ENCODE data around the gene RABAC1. TPM values are rescaled to one million over a fixed set of nuclear protein-coding genes. Genes with fewer than 3 reads are reported as not detected.
A peak's percentile ranks its signal among the peaks of the same experiment; 100 is the strongest.

Gene RABAC1
- total and polyA plus RNA-seq, 2 of the 13 experiments (the other 11 are each of a cell fraction or from before 2014, with no cell fraction given), result 37.4 to 74.0 TPM

GRCh38 chr19:41959056-41960053, at the start of gene RABAC1 (continued):
- TF ChIP-seq SAP130 (CRISPR knock-in tag; IDR thresholded peaks at IDR 0.05; ENCODE audit: low read depth), result peak; percentile 17; the same call in 1 of the 2 replicates
- TF ChIP-seq ZNF678 (CRISPR knock-in tag; IDR thresholded peaks at IDR 0.05), result no peak
- TF ChIP-seq, protein P1, sequence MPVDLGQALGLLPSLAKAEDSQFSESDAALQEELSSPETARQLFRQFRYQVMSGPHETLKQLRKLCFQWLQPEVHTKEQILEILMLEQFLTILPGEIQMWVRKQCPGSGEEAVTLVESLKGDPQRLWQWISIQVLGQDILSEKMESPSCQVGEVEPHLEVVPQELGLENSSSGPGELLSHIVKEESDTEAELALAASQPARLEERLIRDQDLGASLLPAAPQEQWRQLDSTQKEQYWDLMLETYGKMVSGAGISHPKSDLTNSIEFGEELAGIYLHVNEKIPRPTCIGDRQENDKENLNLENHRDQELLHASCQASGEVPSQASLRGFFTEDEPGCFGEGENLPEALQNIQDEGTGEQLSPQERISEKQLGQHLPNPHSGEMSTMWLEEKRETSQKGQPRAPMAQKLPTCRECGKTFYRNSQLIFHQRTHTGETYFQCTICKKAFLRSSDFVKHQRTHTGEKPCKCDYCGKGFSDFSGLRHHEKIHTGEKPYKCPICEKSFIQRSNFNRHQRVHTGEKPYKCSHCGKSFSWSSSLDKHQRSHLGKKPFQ (CRISPR knock-in tag; IDR thresholded peaks at IDR 0.05; ENCODE audit: insufficient replicate concordance), result no peak
- TF ChIP-seq PLRG1 (conservative IDR thresholded peaks at IDR 0.05), result no peak
- TF ChIP-seq ZNF879 (CRISPR knock-in tag; IDR thresholded peaks at IDR 0.05), result no peak
- TF ChIP-seq, protein P2, sequence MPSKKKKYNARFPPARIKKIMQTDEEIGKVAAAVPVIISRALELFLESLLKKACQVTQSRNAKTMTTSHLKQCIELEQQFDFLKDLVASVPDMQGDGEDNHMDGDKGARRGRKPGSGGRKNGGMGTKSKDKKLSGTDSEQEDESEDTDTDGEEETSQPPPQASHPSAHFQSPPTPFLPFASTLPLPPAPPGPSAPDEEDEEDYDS (CRISPR knock-in tag; IDR thresholded peaks at IDR 0.05), result no peak
- peak; percentile 75; the same call in 1 of the 2 replicates for TF ChIP-seq ZBTB42 (CRISPR knock-in tag; IDR thresholded peaks at IDR 0.05)
- no peak for TF ChIP-seq ARNT (IDR thresholded peaks at IDR 0.05)
- no peak; the same call in 1 of the 2 replicates for TF ChIP-seq PHF20 (CRISPR knock-in tag; IDR thresholded peaks at IDR 0.05)
- TF ChIP-seq, protein P3, sequence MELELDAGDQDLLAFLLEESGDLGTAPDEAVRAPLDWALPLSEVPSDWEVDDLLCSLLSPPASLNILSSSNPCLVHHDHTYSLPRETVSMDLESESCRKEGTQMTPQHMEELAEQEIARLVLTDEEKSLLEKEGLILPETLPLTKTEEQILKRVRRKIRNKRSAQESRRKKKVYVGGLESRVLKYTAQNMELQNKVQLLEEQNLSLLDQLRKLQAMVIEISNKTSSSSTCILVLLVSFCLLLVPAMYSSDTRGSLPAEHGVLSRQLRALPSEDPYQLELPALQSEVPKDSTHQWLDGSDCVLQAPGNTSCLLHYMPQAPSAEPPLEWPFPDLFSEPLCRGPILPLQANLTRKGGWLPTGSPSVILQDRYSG (CRISPR knock-in tag; IDR thresholded peaks at IDR 0.05), result no peak
- TF ChIP-seq ZNF292 (CRISPR knock-in tag; IDR thresholded peaks at IDR 0.05; ENCODE audit: borderline replicate concordance, low read depth), result no peak
- TF ChIP-seq IRF2 (CRISPR knock-in tag; IDR thresholded peaks at IDR 0.05), result peak; percentile 90
- no peak for TF ChIP-seq ZNF672 (CRISPR knock-in tag; IDR thresholded peaks at IDR 0.05)
- no peak for TF ChIP-seq GATA4 (IDR thresholded peaks at IDR 0.05; ENCODE audit: borderline replicate concordance, low read depth)
- no peak for TF ChIP-seq RBM22 (optimal IDR thresholded peaks at IDR 0.05; ENCODE audit: low read length)
- no peak for TF ChIP-seq PAWR (CRISPR knock-in tag; IDR thresholded peaks at IDR 0.05; ENCODE audit: borderline replicate concordance)
- no peak for TF ChIP-seq HIVEP1 (CRISPR knock-in tag; IDR thresholded peaks at IDR 0.05)
- TF ChIP-seq, protein P4, sequence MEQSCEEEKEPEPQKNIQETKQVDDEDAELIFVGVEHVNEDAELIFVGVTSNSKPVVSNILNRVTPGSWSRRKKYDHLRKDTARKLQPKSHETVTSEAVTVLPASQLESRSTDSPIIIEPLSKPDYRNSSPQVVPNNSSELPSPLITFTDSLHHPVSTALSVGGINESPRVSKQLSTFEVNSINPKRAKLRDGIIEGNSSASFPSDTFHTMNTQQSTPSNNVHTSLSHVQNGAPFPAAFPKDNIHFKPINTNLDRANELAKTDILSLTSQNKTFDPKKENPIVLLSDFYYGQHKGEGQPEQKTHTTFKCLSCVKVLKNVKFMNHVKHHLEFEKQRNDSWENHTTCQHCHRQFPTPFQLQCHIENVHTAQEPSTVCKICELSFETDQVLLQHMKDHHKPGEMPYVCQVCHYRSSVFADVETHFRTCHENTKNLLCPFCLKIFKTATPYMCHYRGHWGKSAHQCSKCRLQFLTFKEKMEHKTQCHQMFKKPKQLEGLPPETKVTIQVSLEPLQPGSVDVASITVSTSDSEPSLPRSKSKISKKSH (CRISPR knock-in tag; IDR thresholded peaks at IDR 0.05; ENCODE audit: borderline replicate concordance), result no peak
- TF ChIP-seq, protein P5, sequence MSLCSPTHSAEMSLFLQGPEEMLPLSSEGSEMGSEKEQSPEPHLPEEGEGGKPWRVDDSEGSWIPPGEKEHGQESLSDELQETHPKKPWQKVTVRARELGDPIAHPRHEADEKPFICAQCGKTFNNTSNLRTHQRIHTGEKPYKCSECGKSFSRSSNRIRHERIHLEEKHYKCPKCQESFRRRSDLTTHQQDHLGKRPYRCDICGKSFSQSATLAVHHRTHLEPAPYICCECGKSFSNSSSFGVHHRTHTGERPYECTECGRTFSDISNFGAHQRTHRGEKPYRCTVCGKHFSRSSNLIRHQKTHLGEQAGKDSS (CRISPR knock-in tag; IDR thresholded peaks at IDR 0.05; ENCODE audit: borderline replicate concordance, low read depth), result no peak
- no peak for TF ChIP-seq ZSCAN20 (CRISPR knock-in tag; IDR thresholded peaks at IDR 0.05; ENCODE audit: borderline replicate concordance)
- TF ChIP-seq ZIK1 (CRISPR knock-in tag; IDR thresholded peaks at IDR 0.05; ENCODE audit: borderline replicate concordance, low read depth), result 0 out of 2 replicates have a peak, but pooled peaks have one; percentile 23
- TF ChIP-seq ZSCAN30 (CRISPR knock-in tag; IDR thresholded peaks at IDR 0.05), result no peak
- TF ChIP-seq, protein P6, sequence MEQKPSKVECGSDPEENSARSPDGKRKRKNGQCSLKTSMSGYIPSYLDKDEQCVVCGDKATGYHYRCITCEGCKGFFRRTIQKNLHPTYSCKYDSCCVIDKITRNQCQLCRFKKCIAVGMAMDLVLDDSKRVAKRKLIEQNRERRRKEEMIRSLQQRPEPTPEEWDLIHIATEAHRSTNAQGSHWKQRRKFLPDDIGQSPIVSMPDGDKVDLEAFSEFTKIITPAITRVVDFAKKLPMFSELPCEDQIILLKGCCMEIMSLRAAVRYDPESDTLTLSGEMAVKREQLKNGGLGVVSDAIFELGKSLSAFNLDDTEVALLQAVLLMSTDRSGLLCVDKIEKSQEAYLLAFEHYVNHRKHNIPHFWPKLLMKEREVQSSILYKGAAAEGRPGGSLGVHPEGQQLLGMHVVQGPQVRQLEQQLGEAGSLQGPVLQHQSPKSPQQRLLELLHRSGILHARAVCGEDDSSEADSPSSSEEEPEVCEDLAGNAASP (CRISPR knock-in tag; IDR thresholded peaks at IDR 0.05; ENCODE audit: borderline replicate concordance), result no peak; the same call in 1 of the 2 replicates

Data from HepG2 (cell line).